ENCODE measurements around the gene C16orf95. TPM values are rescaled to one million over a fixed set of nuclear protein-coding genes. Genes with fewer than 3 reads are reported as not detected.

C16orf95 gene
- total and polyA plus RNA-seq, 2 donors (not counting 1 experiment from before 2014, with no cell fraction given) = 1.5 to 2.5 TPM

DNA sequence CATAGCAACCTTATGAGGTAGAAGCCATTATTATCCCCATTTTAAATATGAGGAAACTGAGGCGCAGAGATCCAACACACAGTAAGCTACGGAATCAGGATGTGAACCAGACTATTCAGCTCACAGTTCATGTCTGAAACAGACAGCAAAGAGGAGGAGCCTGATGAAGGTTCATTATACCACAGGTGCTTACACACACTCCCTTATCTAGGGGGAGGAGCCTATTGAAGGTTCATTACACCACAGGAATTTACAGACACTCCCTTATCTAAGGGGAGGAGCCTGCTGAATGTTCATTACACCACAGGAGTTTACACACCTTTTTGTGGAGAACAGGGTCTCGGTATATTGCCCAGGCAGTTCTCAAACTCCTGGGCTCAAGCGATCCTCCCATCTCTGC, 21.9 kb downstream of the C16orf95 start:
- Mint-ChIP-seq H3K4me3 (no peak overlapping the region), H3K27ac (no peak overlapping the region), H3K9me3 (ENCODE audit: insufficient read depth) (peaks cover 2% of the 10 kb centered on the region), H3K27me3 (no peaks in the 10 kb centered on the region), H3K4me1 (no peaks in the 10 kb centered on the region)
- ChIA-PET CTCF (interaction anchor here (0.9 kb wide), 1 partner anchor 9 kb away, joined by 3 read pairs; no protein-coding TSS in a partner anchor), POLR2A (no interaction called here)
- intact Hi-C loops (cut with micrococcal nuclease) = no loop called here
- TF ChIP-seq, protein P1, sequence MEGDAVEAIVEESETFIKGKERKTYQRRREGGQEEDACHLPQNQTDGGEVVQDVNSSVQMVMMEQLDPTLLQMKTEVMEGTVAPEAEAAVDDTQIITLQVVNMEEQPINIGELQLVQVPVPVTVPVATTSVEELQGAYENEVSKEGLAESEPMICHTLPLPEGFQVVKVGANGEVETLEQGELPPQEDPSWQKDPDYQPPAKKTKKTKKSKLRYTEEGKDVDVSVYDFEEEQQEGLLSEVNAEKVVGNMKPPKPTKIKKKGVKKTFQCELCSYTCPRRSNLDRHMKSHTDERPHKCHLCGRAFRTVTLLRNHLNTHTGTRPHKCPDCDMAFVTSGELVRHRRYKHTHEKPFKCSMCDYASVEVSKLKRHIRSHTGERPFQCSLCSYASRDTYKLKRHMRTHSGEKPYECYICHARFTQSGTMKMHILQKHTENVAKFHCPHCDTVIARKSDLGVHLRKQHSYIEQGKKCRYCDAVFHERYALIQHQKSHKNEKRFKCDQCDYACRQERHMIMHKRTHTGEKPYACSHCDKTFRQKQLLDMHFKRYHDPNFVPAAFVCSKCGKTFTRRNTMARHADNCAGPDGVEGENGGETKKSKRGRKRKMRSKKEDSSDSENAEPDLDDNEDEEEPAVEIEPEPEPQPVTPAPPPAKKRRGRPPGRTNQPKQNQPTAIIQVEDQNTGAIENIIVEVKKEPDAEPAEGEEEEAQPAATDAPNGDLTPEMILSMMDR (IDR thresholded peaks at IDR 0.05) = no peak
- no peak for TF ChIP-seq EZH2 (IDR thresholded peaks at IDR 0.05; ENCODE audit: borderline replicate concordance, insufficient read depth, low read depth, low read length, poor library complexity, severe bottlenecking)
- Histone ChIP-seq H2AFZ (ENCODE audit: insufficient read depth, low read depth, low read length, poor library complexity, severe bottlenecking) (no peak overlapping the region), H3K79me2 (ENCODE audit: control insufficient read depth, insufficient read depth, low read length) (no peaks in the 10 kb centered on the region), H3K4me2 (replicated peaks; ENCODE audit: low read depth, low read length, poor library complexity, severe bottlenecking) (no peak overlapping the region), H4K20me1 (ENCODE audit: control insufficient read depth, insufficient read depth, low read length, poor library complexity, severe bottlenecking) (no peaks in the 10 kb centered on the region), H3K9ac (ENCODE audit: low read length) (no peak overlapping the region), H3K4me1 (ENCODE audit: control insufficient read depth in 2 of 2, insufficient read depth in 2 of 2, low read length in 2 of 2) (peaks cover 0 to 3% of the 10 kb centered on the region in 2 donors), H3K9me3 (ENCODE audit: control extremely low read depth in 1 of 3, control insufficient read depth in 2 of 3, insufficient read depth in 1 of 3, low read length in 2 of 3) (peaks cover 0 to 7% (median 4%) of the 10 kb centered on the region in 3 donors), H3K27me3 (replicated peaks in 1 of 4; ENCODE audit: control extremely low read depth in 1 of 4, control insufficient read depth in 3 of 4, insufficient read depth in 4 of 4, low read length in 3 of 4) (no peaks in the 10 kb centered on the region), H3K36me3 (replicated peaks in 1 of 2; ENCODE audit: control extremely low read depth in 1 of 2, control insufficient read depth in 1 of 2, extremely low read depth in 1 of 2, insufficient read depth in 2 of 2, low read length in 1 of 2) (no peaks in the 10 kb centered on the region), H3K4me3 (ENCODE audit: control extremely low read depth in 1 of 5, extremely low read depth in 1 of 5, insufficient read depth in 1 of 5, low read depth in 2 of 5, low read length in 4 of 5) (no peak overlapping the region), H3K27ac (ENCODE audit: low read length in 2 of 2) (no peak overlapping the region)
- ATAC-seq (ENCODE audit: low read depth) = no peak
- WGBS (ENCODE audit: insufficient coverage) = 100% methylated on average over 2 of the region's 4 CpGs
- no peak for DNase-seq

DNA sequence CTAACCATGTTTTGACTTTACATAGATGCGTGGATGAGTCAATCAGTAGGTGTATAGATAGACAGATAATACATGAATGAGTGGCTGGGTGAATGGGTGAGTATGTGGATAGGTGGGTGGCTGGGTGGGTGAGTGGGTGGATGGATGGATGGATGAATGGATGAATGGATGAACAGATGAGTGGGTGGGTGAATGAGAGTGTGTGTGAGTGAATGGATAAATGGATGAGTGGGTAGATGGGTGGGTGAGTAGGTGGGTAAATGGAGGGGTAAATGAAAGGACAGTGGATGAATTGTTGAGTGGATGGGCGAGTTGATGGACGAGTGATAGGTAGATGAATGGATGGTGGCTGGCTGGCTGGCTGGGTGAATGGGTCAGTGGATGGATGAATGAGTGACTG, 23.2 kb downstream of the C16orf95 start:
- H3K9me3 ChIP-seq (ENCODE audit: control extremely low read depth in 1 of 3, control insufficient read depth in 2 of 3, insufficient read depth in 1 of 3, low read length in 2 of 3) = peaks cover 0 to 11% (median 4%) of the 10 kb centered on the region in 3 donors
- DNase-seq = no peak
- H2AFZ ChIP-seq (ENCODE audit: insufficient read depth, low read depth, low read length, poor library complexity, severe bottlenecking) = no peak overlapping the region
- TF ChIP-seq EZH2 (IDR thresholded peaks at IDR 0.05; ENCODE audit: borderline replicate concordance, insufficient read depth, low read depth, low read length, poor library complexity, severe bottlenecking) = no peak
- TF ChIP-seq, protein P1 (IDR thresholded peaks at IDR 0.05) = no peak
- peaks cover 0 to 3% of the 10 kb centered on the region in 2 donors for H3K4me1 ChIP-seq (ENCODE audit: control insufficient read depth in 2 of 2, insufficient read depth in 2 of 2, low read length in 2 of 2)
- Mint-ChIP-seq H3K9me3 (ENCODE audit: insufficient read depth) (peaks cover 2% of the 10 kb centered on the region), H3K27ac (no peak overlapping the region), H3K4me1 (no peaks in the 10 kb centered on the region), H3K4me3 (no peak overlapping the region), H3K27me3 (no peaks in the 10 kb centered on the region)
- H3K4me3 ChIP-seq (ENCODE audit: control extremely low read depth in 1 of 5, extremely low read depth in 1 of 5, insufficient read depth in 1 of 5, low read depth in 2 of 5, low read length in 4 of 5) = no peak overlapping the region
- H3K27ac ChIP-seq (ENCODE audit: low read length in 2 of 2) = no peak overlapping the region
- no peak overlapping the region for H3K9ac ChIP-seq (ENCODE audit: low read length)
- H3K27me3 ChIP-seq (replicated peaks in 1 of 4; ENCODE audit: control extremely low read depth in 1 of 4, control insufficient read depth in 3 of 4, insufficient read depth in 4 of 4, low read length in 3 of 4) = no peaks in the 10 kb centered on the region
- H3K36me3 ChIP-seq (replicated peaks in 1 of 2; ENCODE audit: control extremely low read depth in 1 of 2, control insufficient read depth in 1 of 2, extremely low read depth in 1 of 2, insufficient read depth in 2 of 2, low read length in 1 of 2) = no peaks in the 10 kb centered on the region
- H4K20me1 ChIP-seq (ENCODE audit: control insufficient read depth, insufficient read depth, low read length, poor library complexity, severe bottlenecking) = no peaks in the 10 kb centered on the region
- ATAC-seq (ENCODE audit: low read depth) = no peak
- ChIA-PET CTCF (no interaction called here), POLR2A (no interaction called here)
- H3K79me2 ChIP-seq (ENCODE audit: control insufficient read depth, insufficient read depth, low read length) = no peaks in the 10 kb centered on the region
- intact Hi-C loops (cut with micrococcal nuclease) = no loop called here
- H3K4me2 ChIP-seq (replicated peaks; ENCODE audit: low read depth, low read length, poor library complexity, severe bottlenecking) = no peak overlapping the region
- WGBS (ENCODE audit: insufficient coverage) = 96% methylated on average over 3 of the region's 3 CpGs

All from B cell (primary cell).